IMR-90 (cell line): ENCODE measurements around the gene GRN. TPM values are rescaled to one million over a fixed set of nuclear protein-coding genes. Genes with fewer than 3 reads are reported as not detected.
A peak's percentile ranks its signal among the peaks of the same experiment; 100 is the strongest.

Source experiments
- ATAC-seq: fragments of 200-7000 bp; cut with Tn5 transposase; 2 replicates; pipeline ENCODE4 v1.9.1; 2020; ENCODE audit warnings: low read depth, mild to moderate bottlenecking, moderate library complexity
- BruUV-seq: library from RNA; stranded (reverse); fragments of 400-500 nt; replicated peaks from 2 replicates; lab custom pipeline; 2021; lab: Mats Ljungman, UMichigan
- CTCF ChIA-PET: fragments of 300-600 bp; formaldehyde crosslinking; extraction: SDS; loops from one replicate; lab custom pipeline; 2021; ENCODE audit warnings: antibody characterized with exemption; lab: Yijun Ruan, JAX
- POLR2A ChIA-PET: fragments of 300-600 bp; sonication (Branson Sonifier 250); formaldehyde crosslinking; loops from one replicate; lab custom pipeline; 2022; ENCODE audit warnings: antibody characterized with exemption; ENCODE audit not compliant: unreplicated experiment; lab: Charles Lee
- DNase-seq: peaks from one replicate; pipeline ENCODE4 v3.0.0; 2013
- H2AFZ ChIP-seq: replicated peaks from 2 replicates; pipeline ENCODE3; 2013; ENCODE audit warnings: low read length, mild to moderate bottlenecking; ENCODE audit not compliant: poor library complexity
- H2AK5ac ChIP-seq: 2 replicates; pipeline ENCODE4 v1.6.1; 2013; ENCODE audit warnings: low read depth, low read length, inconsistent platforms
- H2AK9ac ChIP-seq: replicated peaks from 2 replicates; pipeline ENCODE3; 2013; ENCODE audit warnings: mild to moderate bottlenecking, low read depth, low read length, moderate library complexity; ENCODE audit not compliant: poor library complexity
- H2BK120ac ChIP-seq: 2 replicates; pipeline ENCODE4 v1.6.1; 2013; ENCODE audit warnings: low read depth, low read length, inconsistent platforms
- H2BK15ac ChIP-seq: 3 replicates; pipeline ENCODE4 v1.6.1; 2013; ENCODE audit warnings: low read depth, low read length, inconsistent platforms
- H2BK20ac ChIP-seq: 2 replicates; pipeline ENCODE4 v1.6.1; 2013; ENCODE audit warnings: low read depth, mild to moderate bottlenecking, inconsistent platforms, low read length, moderate library complexity
- H2BK5ac ChIP-seq: 2 replicates; pipeline ENCODE4 v1.6.1; 2013; ENCODE audit warnings: mild to moderate bottlenecking, low read depth, low read length, inconsistent platforms; ENCODE audit not compliant: poor library complexity, severe bottlenecking
- H3K14ac ChIP-seq: replicated peaks from 2 replicates; pipeline ENCODE4 v1.6.1; 2013; ENCODE audit warnings: low read depth, low read length, inconsistent platforms
- H3K18ac ChIP-seq: 2 replicates; pipeline ENCODE4 v1.6.1; 2013; ENCODE audit warnings: low read depth, low read length, control low read depth
- H3K23ac ChIP-seq: 2 replicates; pipeline ENCODE4 v1.6.1; 2013; ENCODE audit warnings: low read depth, low read length, inconsistent platforms
- H3K27ac ChIP-seq: 2 replicates; pipeline ENCODE4 v1.5.1; 2013; ENCODE audit warnings: mild to moderate bottlenecking, control low read depth, low read length; ENCODE audit not compliant: insufficient read depth
- H3K27me3 ChIP-seq: 2 replicates; pipeline ENCODE4 v1.6.1; 2013; ENCODE audit warnings: low read length; ENCODE audit not compliant: control insufficient read depth, insufficient read depth
- H3K36me3 ChIP-seq: 2 replicates; pipeline ENCODE4 v1.6.1; 2013; ENCODE audit warnings: low read length, mixed read lengths; ENCODE audit not compliant: control insufficient read depth, insufficient read depth
- H3K4ac ChIP-seq: 2 replicates; pipeline ENCODE4 v1.6.1; 2013; ENCODE audit warnings: low read depth, low read length, inconsistent platforms
- H3K4me1 ChIP-seq: 2 replicates; pipeline ENCODE4 v1.6.1; 2013; ENCODE audit warnings: low read length, mixed read lengths; ENCODE audit not compliant: control insufficient read depth, insufficient read depth
- H3K4me2 ChIP-seq: 2 replicates; pipeline ENCODE4 v1.6.1; 2013; ENCODE audit warnings: low read depth, mild to moderate bottlenecking, control low read depth, low read length, moderate library complexity
- H3K4me3 ChIP-seq: 2 replicates; pipeline ENCODE4 v1.5.1; 2013; ENCODE audit warnings: low read depth, mild to moderate bottlenecking, control low read depth, low read length, moderate library complexity; ENCODE audit not compliant: insufficient read depth
- H3K56ac ChIP-seq: 2 replicates; pipeline ENCODE4 v1.6.1; 2013; ENCODE audit warnings: low read length, inconsistent platforms; ENCODE audit not compliant: insufficient read depth; ENCODE audit errors: extremely low read depth
- H3K79me1 ChIP-seq, 2 experiments: 2 replicates each; pipeline ENCODE4 v1.6.1; 2013; ENCODE audit warnings: low read length in 2 of 2, inconsistent platforms in 1 of 2, low read depth in 1 of 2
- H3K9ac ChIP-seq: 2 replicates; pipeline ENCODE4 v1.6.1; 2013; ENCODE audit warnings: low read depth, low read length, control low read depth
- H3K9me1 ChIP-seq: 2 replicates; pipeline ENCODE4 v1.6.1; 2013; ENCODE audit warnings: low read length, inconsistent platforms; ENCODE audit not compliant: insufficient read depth
- H3K9me3 ChIP-seq: 2 replicates; pipeline ENCODE4 v1.6.1; 2013; ENCODE audit warnings: low read length; ENCODE audit not compliant: control insufficient read depth, insufficient read depth
- H4K20me1 ChIP-seq: 2 replicates; pipeline ENCODE4 v1.6.1; 2013; ENCODE audit warnings: low read length, inconsistent platforms; ENCODE audit not compliant: insufficient read depth
- H4K5ac ChIP-seq: 2 replicates; pipeline ENCODE4 v1.6.1; 2013; ENCODE audit warnings: mild to moderate bottlenecking, low read depth, low read length, control low read depth
- H4K8ac ChIP-seq, 2 experiments: 2 replicates each; pipeline ENCODE4 v1.6.1; 2013; ENCODE audit warnings: low read depth in 2 of 2, low read length in 2 of 2, control low read depth in 1 of 2, inconsistent platforms in 1 of 2
- H4K91ac ChIP-seq: 2 replicates; pipeline ENCODE4 v1.6.1; 2013; ENCODE audit warnings: low read depth, low read length, inconsistent platforms; ENCODE audit not compliant: insufficient read depth
- CEBPB ChIP-seq: IDR thresholded peaks from 2 replicates; pipeline ENCODE4 v1.6.1; 2012; ENCODE audit warnings: low read depth, low read length, improper control_type of control experiment
- MAFK ChIP-seq: IDR thresholded peaks from 2 replicates; pipeline ENCODE4 v1.6.1; 2012; ENCODE audit warnings: low read depth, low read length, improper control_type of control experiment
- MAZ ChIP-seq: IDR thresholded peaks from 2 replicates; pipeline ENCODE4 v1.6.1; 2012; ENCODE audit warnings: low read depth, mild to moderate bottlenecking, low read length, improper control_type of control experiment, moderate library complexity, borderline replicate concordance
- MXI1 ChIP-seq: IDR thresholded peaks from 2 replicates; pipeline ENCODE4 v1.6.1; 2012; ENCODE audit warnings: low read depth, mild to moderate bottlenecking, low read length, moderate library complexity, borderline replicate concordance
- NFE2L2 ChIP-seq: fragments of 150-350 bp; IDR thresholded peaks from 2 replicates; pipeline ENCODE4 v1.6.1; 2016; ENCODE audit warnings: low read depth, mild to moderate bottlenecking, low read length
- POLR2A ChIP-seq: IDR thresholded peaks from 2 replicates; pipeline ENCODE4 v1.6.1; 2012; ENCODE audit warnings: mild to moderate bottlenecking, low read depth, low read length
- RAD21 ChIP-seq: IDR thresholded peaks from 2 replicates; pipeline ENCODE4 v1.6.1; 2012; ENCODE audit warnings: low read length, improper control_type of control experiment
- RCOR1 ChIP-seq: IDR thresholded peaks from 2 replicates; pipeline ENCODE4 v1.6.1; 2012; ENCODE audit warnings: mild to moderate bottlenecking, low read length, improper control_type of control experiment; ENCODE audit not compliant: insufficient replicate concordance
- RFX5 ChIP-seq: IDR thresholded peaks from 2 replicates; pipeline ENCODE4 v1.8.0; 2012; ENCODE audit warnings: low read depth, mild to moderate bottlenecking, low read length, moderate library complexity
- SMC3 ChIP-seq: fragments of 150-350 bp; IDR thresholded peaks from 2 replicates; pipeline ENCODE4 v1.6.1; 2016; ENCODE audit warnings: low read depth, mild to moderate bottlenecking, antibody characterized with exemption, low read length, moderate library complexity
- WGBS, 2 experiments: methylation state at CpG; one replicate each; pipeline versions ENCODE4 v1.1.5 to v1.1.7; 2013; ENCODE audit warnings: missing lambda C conversion rate in 2 of 2; ENCODE audit not compliant: insufficient read length in 1 of 2; ENCODE audit errors: extremely low coverage in 2 of 2; 5-methylcytosine and 5-hydroxymethylcytosine counted together
- dilution Hi-C: fragments of 300-500 bp; cut with HindIII; formaldehyde crosslinking; loops from one replicate; pipeline ENCODE4 v1.14.3; 2018; ENCODE audit warnings: low sequenced_read_pairs; ENCODE audit not compliant: unreplicated experiment
- in situ Hi-C: fragments of 300-500 bp; cut with MboI; formaldehyde crosslinking; loops from 3 replicates; pipeline ENCODE4 v1.14.3; 2019; ENCODE audit warnings: low sequenced_read_pairs, inconsistent platforms, mixed read lengths
- intact Hi-C: fragments of 100-400 bp; cut with micrococcal nuclease; formaldehyde crosslinking; loops from 2 replicates; pipeline ENCODE4 v1.10.0; 2022
- polyA plus RNA-seq, 3 experiments: library from polyadenylated mRNA; depleted of rRNA; stranded (reverse); fragments of >200 nt; gene quantifications; 2 replicates each; pipeline ENCODE4 v1.2.3, GENCODE V29; 2012; ENCODE audit warnings: low replicate concordance in 1 of 3
- total RNA-seq: library from RNA; depleted of rRNA; stranded (reverse); fragments of >200 nt; gene quantifications from 2 replicates; pipeline ENCODE4 v1.2.3, GENCODE V29; 2012
- TF ChIP-seq, protein P1 (sequence below): conservative IDR thresholded peaks from 2 replicates; pipeline ENCODE4 v1.5.1; 2012; ENCODE audit warnings: mild to moderate bottlenecking, low read depth, low read length, improper control_type of control experiment
- TF ChIP-seq, protein P2 (sequence below): fragments of 150-350 bp; IDR thresholded peaks from 2 replicates; pipeline ENCODE4 v1.6.1; 2017; ENCODE audit warnings: mild to moderate bottlenecking, antibody characterized with exemption, low read length, low read depth
- TF ChIP-seq, protein P3 (sequence below): fragments of 150-350 bp; IDR thresholded peaks from 2 replicates; pipeline ENCODE4 v1.6.1; 2016; ENCODE audit warnings: low read depth, mild to moderate bottlenecking, low read length, moderate library complexity, borderline replicate concordance

Gene GRN
- total and polyA plus RNA-seq, 2 of the 4 experiments (the other 2 are of a cell fraction), result 38.9 to 494 TPM

DNA sequence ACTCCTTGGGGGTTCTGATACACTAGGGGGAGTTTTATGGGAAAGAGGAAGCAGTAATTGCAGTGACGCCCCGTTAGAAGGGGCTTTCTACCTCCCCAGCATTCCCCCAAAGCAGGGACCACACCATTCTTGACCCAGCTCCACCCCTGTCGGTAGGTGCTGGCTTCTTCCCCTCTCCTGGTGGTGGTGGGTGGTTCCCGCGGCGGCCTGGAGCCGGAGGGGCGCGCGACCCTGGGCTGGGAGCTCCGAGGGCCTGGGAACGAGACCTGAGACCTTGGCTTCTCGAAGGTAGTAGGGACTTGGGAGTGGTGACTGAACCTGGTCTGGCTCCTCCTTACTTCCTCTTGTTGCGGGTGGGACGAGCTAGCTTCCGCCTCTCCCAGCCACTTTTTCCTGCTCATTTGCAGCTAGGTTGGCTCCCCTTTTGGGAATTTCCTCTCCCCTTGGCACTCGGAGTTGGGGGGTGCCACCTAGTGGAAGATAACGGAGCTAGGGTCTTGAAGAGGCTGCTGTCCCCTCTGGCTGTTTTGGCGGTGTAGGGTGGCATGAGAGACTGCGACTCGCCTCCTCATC is 438 bp downstream of the GRN start:
- CTCF ChIA-PET, result interaction anchor here (0.5 to 1.5 kb wide), 9 partner anchors 12 to 177 kb away, joined by 3 to 4 read pairs (median 3); no protein-coding TSS in a partner anchor
- H3K27me3 ChIP-seq, result no peaks in the 10 kb centered on the region
- POLR2A ChIA-PET, result no interaction called here
- DNase-seq (peak; percentile 59), ATAC-seq (peak; percentile 18)
- peak overlapping the region; percentile 72 for H3K9ac ChIP-seq
- dilution Hi-C loops (no loop called here), intact Hi-C loops (loop anchor here (5.0 kb wide), 1 partner anchor 143 kb away; no protein-coding TSS in a partner anchor), in situ Hi-C loops (no loop called here)
- no CpG with 5 or more reads among the region's 21 CpGs for WGBS, 2 experiments
- H2AK9ac ChIP-seq, result peak overlapping the region; percentile 93
- H3K4me3 ChIP-seq, result peak overlapping the region; percentile 56
- H3K4ac ChIP-seq, result peak overlapping the region; percentile 24; the same call in 1 of the 2 replicates
- H3K4me2 ChIP-seq, result peak overlapping the region; percentile 74
- no peak overlapping the region for H2BK20ac ChIP-seq
- H3K79me1 ChIP-seq, result peaks cover 5 to 27% of the 10 kb centered on the region in 2 experiments
- peak overlapping the region; percentile 44 for H3K14ac ChIP-seq
- H4K5ac ChIP-seq, result peak overlapping the region; percentile 6; the same call in 1 of the 2 replicates
- TF ChIP-seq RFX5 (no peak), NFE2L2 (no peak), RAD21 (peak; percentile 57), SMC3 (peak; percentile 45), POLR2A (no peak), MAZ (peak; percentile 23; the same call in 1 of the 2 replicates), CEBPB (no peak), MXI1 (no peak), RCOR1 (no peak), MAFK (no peak)
- TF ChIP-seq, protein P1, sequence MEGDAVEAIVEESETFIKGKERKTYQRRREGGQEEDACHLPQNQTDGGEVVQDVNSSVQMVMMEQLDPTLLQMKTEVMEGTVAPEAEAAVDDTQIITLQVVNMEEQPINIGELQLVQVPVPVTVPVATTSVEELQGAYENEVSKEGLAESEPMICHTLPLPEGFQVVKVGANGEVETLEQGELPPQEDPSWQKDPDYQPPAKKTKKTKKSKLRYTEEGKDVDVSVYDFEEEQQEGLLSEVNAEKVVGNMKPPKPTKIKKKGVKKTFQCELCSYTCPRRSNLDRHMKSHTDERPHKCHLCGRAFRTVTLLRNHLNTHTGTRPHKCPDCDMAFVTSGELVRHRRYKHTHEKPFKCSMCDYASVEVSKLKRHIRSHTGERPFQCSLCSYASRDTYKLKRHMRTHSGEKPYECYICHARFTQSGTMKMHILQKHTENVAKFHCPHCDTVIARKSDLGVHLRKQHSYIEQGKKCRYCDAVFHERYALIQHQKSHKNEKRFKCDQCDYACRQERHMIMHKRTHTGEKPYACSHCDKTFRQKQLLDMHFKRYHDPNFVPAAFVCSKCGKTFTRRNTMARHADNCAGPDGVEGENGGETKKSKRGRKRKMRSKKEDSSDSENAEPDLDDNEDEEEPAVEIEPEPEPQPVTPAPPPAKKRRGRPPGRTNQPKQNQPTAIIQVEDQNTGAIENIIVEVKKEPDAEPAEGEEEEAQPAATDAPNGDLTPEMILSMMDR, result peak; percentile 55
- TF ChIP-seq, protein P2, sequence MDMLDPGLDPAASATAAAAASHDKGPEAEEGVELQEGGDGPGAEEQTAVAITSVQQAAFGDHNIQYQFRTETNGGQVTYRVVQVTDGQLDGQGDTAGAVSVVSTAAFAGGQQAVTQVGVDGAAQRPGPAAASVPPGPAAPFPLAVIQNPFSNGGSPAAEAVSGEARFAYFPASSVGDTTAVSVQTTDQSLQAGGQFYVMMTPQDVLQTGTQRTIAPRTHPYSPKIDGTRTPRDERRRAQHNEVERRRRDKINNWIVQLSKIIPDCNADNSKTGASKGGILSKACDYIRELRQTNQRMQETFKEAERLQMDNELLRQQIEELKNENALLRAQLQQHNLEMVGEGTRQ, result no peak
- TF ChIP-seq, protein P3, sequence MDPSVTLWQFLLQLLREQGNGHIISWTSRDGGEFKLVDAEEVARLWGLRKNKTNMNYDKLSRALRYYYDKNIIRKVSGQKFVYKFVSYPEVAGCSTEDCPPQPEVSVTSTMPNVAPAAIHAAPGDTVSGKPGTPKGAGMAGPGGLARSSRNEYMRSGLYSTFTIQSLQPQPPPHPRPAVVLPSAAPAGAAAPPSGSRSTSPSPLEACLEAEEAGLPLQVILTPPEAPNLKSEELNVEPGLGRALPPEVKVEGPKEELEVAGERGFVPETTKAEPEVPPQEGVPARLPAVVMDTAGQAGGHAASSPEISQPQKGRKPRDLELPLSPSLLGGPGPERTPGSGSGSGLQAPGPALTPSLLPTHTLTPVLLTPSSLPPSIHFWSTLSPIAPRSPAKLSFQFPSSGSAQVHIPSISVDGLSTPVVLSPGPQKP, result no peak
- H2BK15ac ChIP-seq, result no peak overlapping the region
- peaks cover 10% of the 10 kb centered on the region; the same call in 1 of the 2 replicates for H3K9me1 ChIP-seq
- BruUV-seq, result no TSS peak
- no peak overlapping the region for H2BK5ac ChIP-seq
- peak overlapping the region; percentile 5; the same call in 1 of the 2 replicates for H2AK5ac ChIP-seq
- peak overlapping the region in 1 of 2 experiments; percentile 37; a peak in 1 of 4 replicates for H4K8ac ChIP-seq
- no peak overlapping the region for H3K18ac ChIP-seq
- H3K23ac ChIP-seq, result peak overlapping the region; percentile 61
- H3K4me1 ChIP-seq, result peaks cover 4% of the 10 kb centered on the region; the same call in 1 of the 2 replicates
- no peak overlapping the region for H4K91ac ChIP-seq
- H4K20me1 ChIP-seq, result peaks cover 11% of the 10 kb centered on the region; the same call in 1 of the 2 replicates
- peak overlapping the region; percentile 76 for H2AFZ ChIP-seq
- no peaks in the 10 kb centered on the region for H3K9me3 ChIP-seq
- H3K36me3 ChIP-seq, result peaks cover 9% of the 10 kb centered on the region
- 0 out of 2 replicates have a peak overlapping the region, but pooled peaks have one; percentile 17 for H3K56ac ChIP-seq
- no peak overlapping the region for H2BK120ac ChIP-seq
- peak overlapping the region; percentile 7; the same call in 1 of the 2 replicates for H3K27ac ChIP-seq
